ENCODE data around the gene PRKCA. TPM values are rescaled to one million over a fixed set of nuclear protein-coding genes. Genes with fewer than 3 reads are reported as not detected.
A peak's percentile ranks its signal among the peaks of the same experiment; 100 is the strongest.
"Not testable (repeated sequence)": the region's sequence is repeated elsewhere in the genome, so short reads cannot be mapped to it uniquely, and the experiment has no call there.

Gene PRKCA
- polyA plus RNA-seq, 1 experiment = 66.8 TPM

- Histone ChIP-seq H3K27me3 (ENCODE audit: control insufficient read depth, insufficient read depth, low read length) (no peaks in the 10 kb centered on the region), H3K9me3 (ENCODE audit: control insufficient read depth, insufficient read depth, low read length) (no peaks in the 10 kb centered on the region), H3K4me3 (ENCODE audit: low read depth, low read length) (no peak overlapping the region), H3K27ac (ENCODE audit: low read depth, low read length) (no peak overlapping the region)
- no peak for DNase-seq (ENCODE audit: low read depth, low spot score)
- ChIA-PET POLR2A (no interaction called here), CTCF (no interaction called here)
- TF ChIP-seq CTCF (IDR thresholded peaks at IDR 0.05; ENCODE audit: low read depth, low read length) = no peak
Observed at GRCh38 chr17:66451188-66452149, 149.1 kb downstream of the PRKCA start.

GRCh38 chr17:66455060-66455459 lies 152.6 kb downstream of the PRKCA start:
- Histone ChIP-seq H3K4me3 (ENCODE audit: low read depth, low read length) (no peak overlapping the region), H3K9me3 (ENCODE audit: control insufficient read depth, insufficient read depth, low read length) (no peaks in the 10 kb centered on the region), H3K27me3 (ENCODE audit: control insufficient read depth, insufficient read depth, low read length) (no peaks in the 10 kb centered on the region), H3K27ac (ENCODE audit: low read depth, low read length) (no peak overlapping the region)
- no peak for DNase-seq (ENCODE audit: low read depth, low spot score)
- POLR2A ChIA-PET = no interaction called here
- CTCF ChIA-PET = no interaction called here
- TF ChIP-seq CTCF (IDR thresholded peaks at IDR 0.05; ENCODE audit: low read depth, low read length) = no peak

GRCh38 chr17:66457499-66457898 lies 155.1 kb downstream of the PRKCA start:
- not testable (repeated sequence) for DNase-seq (ENCODE audit: low read depth, low spot score); H3K27me3 ChIP-seq (ENCODE audit: control insufficient read depth, insufficient read depth, low read length); H3K9me3 ChIP-seq (ENCODE audit: control insufficient read depth, insufficient read depth, low read length); H3K4me3 ChIP-seq (ENCODE audit: low read depth, low read length); H3K27ac ChIP-seq (ENCODE audit: low read depth, low read length)
- ChIA-PET POLR2A (interaction anchor here (1.0 kb wide), 1 partner anchor 24 kb away, joined by 3 read pairs; no protein-coding TSS in a partner anchor), CTCF (interaction anchor here (2.0 kb wide), 1 partner anchor 257 kb away, joined by 6 read pairs; no protein-coding TSS in a partner anchor)

- CTCF ChIA-PET = no interaction called here
- no peak for DNase-seq (ENCODE audit: low read depth, low spot score)
- H3K4me3 ChIP-seq (ENCODE audit: low read depth, low read length) = no peak overlapping the region
- H3K9me3 ChIP-seq (ENCODE audit: control insufficient read depth, insufficient read depth, low read length) = no peaks in the 10 kb centered on the region
- POLR2A ChIA-PET = interaction anchor here (1.9 kb wide), 1 partner anchor 27 kb away, joined by 6 read pairs; no protein-coding TSS in a partner anchor
- no peaks in the 10 kb centered on the region for H3K27me3 ChIP-seq (ENCODE audit: control insufficient read depth, insufficient read depth, low read length)
- no peak for TF ChIP-seq CTCF (IDR thresholded peaks at IDR 0.05; ENCODE audit: low read depth, low read length)
- peak overlapping the region; percentile 95 for H3K27ac ChIP-seq (ENCODE audit: low read depth, low read length)
Observed at GRCh38 chr17:66458782-66459181, 156.4 kb downstream of the PRKCA start.

- POLR2A ChIA-PET = interaction anchor here (0.6 to 1.9 kb wide), 7 partner anchors 11 to 181 kb away, joined by 3 to 6 read pairs (median 3); no protein-coding TSS in a partner anchor
Observed at GRCh38 chr17:66459811-66460270, 157.4 kb downstream of the PRKCA start.

More at GRCh38 chr17:66459811-66460270, 157.4 kb downstream of the PRKCA start:
- Histone ChIP-seq H3K27me3 (ENCODE audit: control insufficient read depth, insufficient read depth, low read length) (no peaks in the 10 kb centered on the region), H3K27ac (ENCODE audit: low read depth, low read length) (peak overlapping the region; percentile 95), H3K4me3 (ENCODE audit: low read depth, low read length) (no peak overlapping the region), H3K9me3 (ENCODE audit: control insufficient read depth, insufficient read depth, low read length) (no peaks in the 10 kb centered on the region)
- DNase-seq (ENCODE audit: low read depth, low spot score) = peak; percentile 97
- CTCF ChIA-PET = no interaction called here
- TF ChIP-seq CTCF (IDR thresholded peaks at IDR 0.05; ENCODE audit: low read depth, low read length) = no peak
